ENCODE results near the gene CYP11A1. TPM values are rescaled to one million over a fixed set of nuclear protein-coding genes. Genes with fewer than 3 reads are reported as not detected.

Gene CYP11A1
- total RNA-seq, 1 experiment from 2014 or later, result 1.7 TPM

DNA sequence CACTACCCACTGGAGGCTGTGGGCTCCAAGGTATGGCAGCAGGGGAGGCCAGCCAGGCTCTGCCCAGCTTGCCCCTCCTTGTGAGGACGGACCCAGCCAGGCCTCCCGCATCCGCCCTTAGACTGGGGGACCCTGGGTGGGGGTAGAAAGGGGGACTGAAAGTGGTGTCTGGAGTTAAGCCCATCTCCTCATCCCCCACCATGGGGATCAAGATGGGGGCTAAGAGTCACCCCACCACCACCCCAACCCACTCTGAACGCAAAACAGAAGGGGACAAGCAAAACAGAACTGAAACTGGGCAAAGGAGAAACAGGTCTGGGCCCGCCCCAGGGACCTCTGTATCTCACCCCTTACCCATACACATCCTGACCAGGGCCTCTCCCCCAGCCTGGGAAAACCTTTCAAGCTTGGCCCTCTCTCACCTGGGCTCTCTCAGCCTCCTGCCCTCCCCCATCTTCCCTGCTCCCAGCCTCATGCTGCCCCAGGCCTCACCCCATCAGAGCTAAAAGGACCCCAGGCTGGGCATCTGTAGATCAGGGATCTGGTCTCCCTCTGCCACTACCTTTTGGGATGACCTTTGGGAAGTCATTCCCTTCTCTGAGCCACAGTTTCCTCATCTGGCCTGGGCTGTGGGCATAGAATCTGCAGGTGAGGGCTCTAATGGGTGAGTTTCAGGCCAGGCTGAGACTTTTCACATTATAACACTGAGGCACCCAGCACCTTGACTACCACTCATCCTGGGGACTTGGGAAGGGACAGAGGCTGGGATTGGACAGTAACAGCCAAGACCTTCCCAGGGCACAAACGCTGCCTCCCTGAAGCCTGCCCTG is 30.0 kb upstream of the CYP11A1 start:
- H3K9me3 Mint-ChIP-seq, result no peaks in the 10 kb centered on the region
- no peak overlapping the region for H3K56ac ChIP-seq (ENCODE audit: insufficient read length, low read depth, low read length)
- no CpG with 5 or more reads among the region's 6 CpGs for WGBS (ENCODE audit: extremely low coverage, insufficient read length, low lambda C conversion rate)
- no peak overlapping the region for H2BK20ac ChIP-seq (ENCODE audit: low read depth, low read length, poor library complexity, severe bottlenecking)
- H3T11ph ChIP-seq (ENCODE audit: low read length), result no peak overlapping the region
- no peak overlapping the region for H2BK120ac ChIP-seq (ENCODE audit: low read depth, low read length, poor library complexity, severe bottlenecking)
- H3K4me3 Mint-ChIP-seq, result no peak overlapping the region
- no peaks in the 10 kb centered on the region for H3K27me3 ChIP-seq (ENCODE audit: insufficient read depth, low read length)
- no peak overlapping the region for H4K91ac ChIP-seq (ENCODE audit: insufficient read length, low read depth, low read length)
- no peaks in the 10 kb centered on the region for H3K23me2 ChIP-seq (ENCODE audit: insufficient read length, low read depth, low read length, poor library complexity, severe bottlenecking)
- H2AK5ac ChIP-seq (ENCODE audit: insufficient read length, low read length), result no peak overlapping the region
- H3K9me3 ChIP-seq (ENCODE audit: control insufficient read depth, low read depth, low read length), result no peaks in the 10 kb centered on the region
- H3K23ac ChIP-seq (ENCODE audit: insufficient read length, low read depth, low read length), result no peak overlapping the region
- H2BK12ac ChIP-seq (ENCODE audit: insufficient read length, low read depth, low read length), result no peak overlapping the region
- H2BK15ac ChIP-seq (ENCODE audit: low read depth, low read length), result no peak overlapping the region
- H3K27ac Mint-ChIP-seq, result no peak overlapping the region; a peak in 1 of 7 replicates
- no peak overlapping the region for H3K4ac ChIP-seq (ENCODE audit: low read depth, low read length)
- H3K18ac ChIP-seq (ENCODE audit: insufficient read length, low read depth, low read length), result no peak overlapping the region
- no peak overlapping the region for H3K4me2 ChIP-seq (ENCODE audit: insufficient read depth, insufficient read length, low read length)
- peaks cover 6% of the 10 kb centered on the region for H3K27me3 Mint-ChIP-seq (ENCODE audit: low read depth)
- no peaks in the 10 kb centered on the region for H3K79me2 ChIP-seq (ENCODE audit: insufficient read depth, low read length)
- H3K4me1 Mint-ChIP-seq, result peaks cover 16 to 30% of the 10 kb centered on the region in 2 experiments
- H4K5ac ChIP-seq (ENCODE audit: insufficient read length, low read depth, low read length), result no peak overlapping the region
- no peak for DNase-seq
- H4K8ac ChIP-seq (replicated peaks; ENCODE audit: insufficient read length, low read depth, low read length), result no peak overlapping the region
- H3K9ac ChIP-seq (ENCODE audit: extremely low read depth, insufficient read length, low read length), result no peak overlapping the region
- TF ChIP-seq, protein P1, sequence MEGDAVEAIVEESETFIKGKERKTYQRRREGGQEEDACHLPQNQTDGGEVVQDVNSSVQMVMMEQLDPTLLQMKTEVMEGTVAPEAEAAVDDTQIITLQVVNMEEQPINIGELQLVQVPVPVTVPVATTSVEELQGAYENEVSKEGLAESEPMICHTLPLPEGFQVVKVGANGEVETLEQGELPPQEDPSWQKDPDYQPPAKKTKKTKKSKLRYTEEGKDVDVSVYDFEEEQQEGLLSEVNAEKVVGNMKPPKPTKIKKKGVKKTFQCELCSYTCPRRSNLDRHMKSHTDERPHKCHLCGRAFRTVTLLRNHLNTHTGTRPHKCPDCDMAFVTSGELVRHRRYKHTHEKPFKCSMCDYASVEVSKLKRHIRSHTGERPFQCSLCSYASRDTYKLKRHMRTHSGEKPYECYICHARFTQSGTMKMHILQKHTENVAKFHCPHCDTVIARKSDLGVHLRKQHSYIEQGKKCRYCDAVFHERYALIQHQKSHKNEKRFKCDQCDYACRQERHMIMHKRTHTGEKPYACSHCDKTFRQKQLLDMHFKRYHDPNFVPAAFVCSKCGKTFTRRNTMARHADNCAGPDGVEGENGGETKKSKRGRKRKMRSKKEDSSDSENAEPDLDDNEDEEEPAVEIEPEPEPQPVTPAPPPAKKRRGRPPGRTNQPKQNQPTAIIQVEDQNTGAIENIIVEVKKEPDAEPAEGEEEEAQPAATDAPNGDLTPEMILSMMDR (conservative IDR thresholded peaks at IDR 0.05), result no peak
- no peak overlapping the region for H2BK5ac ChIP-seq (ENCODE audit: insufficient read length, low read length)
- no peak overlapping the region for H3K14ac ChIP-seq (ENCODE audit: insufficient read depth, low read length)
- no peaks in the 10 kb centered on the region for H3K79me1 ChIP-seq (ENCODE audit: insufficient read depth, low read depth, low read length, poor library complexity, severe bottlenecking)
- H2AFZ ChIP-seq (ENCODE audit: low read length), result no peak overlapping the region
- no peaks in the 10 kb centered on the region for H3K36me3 Mint-ChIP-seq (ENCODE audit: insufficient read depth in 1 of 3, low read depth in 3 of 3)
- H4K20me1 ChIP-seq (ENCODE audit: control insufficient read depth, insufficient read depth, insufficient read length), result no peaks in the 10 kb centered on the region
- no peak overlapping the region for H3K27ac ChIP-seq (ENCODE audit: insufficient read length, low read depth, low read length)
- H3K4me1 ChIP-seq (ENCODE audit: insufficient read depth, low read length), result peaks cover 5% of the 10 kb centered on the region; the same call in 1 of the 2 replicates
